ENCODE results near the gene SORBS1.

DNA sequence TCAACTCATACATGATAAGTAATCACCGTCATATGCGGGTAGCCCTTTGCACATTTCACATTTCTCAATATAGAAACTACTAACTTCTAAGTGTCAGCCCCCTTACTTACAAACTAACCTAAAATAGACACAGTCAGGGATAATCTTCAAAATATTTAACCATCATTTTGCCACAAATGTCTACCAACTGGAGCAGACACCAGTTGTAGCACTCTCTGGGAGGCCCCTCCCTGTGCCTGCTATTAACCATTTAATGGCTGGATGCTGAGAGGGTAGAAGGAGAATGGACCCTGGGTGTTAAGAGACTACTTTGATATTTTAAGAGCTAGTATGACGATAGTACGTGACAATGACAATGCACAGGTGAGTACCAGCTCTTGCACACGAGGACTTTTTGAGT is 116.4 kb downstream of the SORBS1 start:
- TF ChIP-seq, protein P1, sequence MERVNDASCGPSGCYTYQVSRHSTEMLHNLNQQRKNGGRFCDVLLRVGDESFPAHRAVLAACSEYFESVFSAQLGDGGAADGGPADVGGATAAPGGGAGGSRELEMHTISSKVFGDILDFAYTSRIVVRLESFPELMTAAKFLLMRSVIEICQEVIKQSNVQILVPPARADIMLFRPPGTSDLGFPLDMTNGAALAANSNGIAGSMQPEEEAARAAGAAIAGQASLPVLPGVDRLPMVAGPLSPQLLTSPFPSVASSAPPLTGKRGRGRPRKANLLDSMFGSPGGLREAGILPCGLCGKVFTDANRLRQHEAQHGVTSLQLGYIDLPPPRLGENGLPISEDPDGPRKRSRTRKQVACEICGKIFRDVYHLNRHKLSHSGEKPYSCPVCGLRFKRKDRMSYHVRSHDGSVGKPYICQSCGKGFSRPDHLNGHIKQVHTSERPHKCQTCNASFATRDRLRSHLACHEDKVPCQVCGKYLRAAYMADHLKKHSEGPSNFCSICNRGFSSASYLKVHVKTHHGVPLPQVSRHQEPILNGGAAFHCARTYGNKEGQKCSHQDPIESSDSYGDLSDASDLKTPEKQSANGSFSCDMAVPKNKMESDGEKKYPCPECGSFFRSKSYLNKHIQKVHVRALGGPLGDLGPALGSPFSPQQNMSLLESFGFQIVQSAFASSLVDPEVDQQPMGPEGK (CRISPR knock-in tag; IDR thresholded peaks at IDR 0.05; ENCODE audit: borderline replicate concordance), result no peak
- TF ChIP-seq, protein P2, sequence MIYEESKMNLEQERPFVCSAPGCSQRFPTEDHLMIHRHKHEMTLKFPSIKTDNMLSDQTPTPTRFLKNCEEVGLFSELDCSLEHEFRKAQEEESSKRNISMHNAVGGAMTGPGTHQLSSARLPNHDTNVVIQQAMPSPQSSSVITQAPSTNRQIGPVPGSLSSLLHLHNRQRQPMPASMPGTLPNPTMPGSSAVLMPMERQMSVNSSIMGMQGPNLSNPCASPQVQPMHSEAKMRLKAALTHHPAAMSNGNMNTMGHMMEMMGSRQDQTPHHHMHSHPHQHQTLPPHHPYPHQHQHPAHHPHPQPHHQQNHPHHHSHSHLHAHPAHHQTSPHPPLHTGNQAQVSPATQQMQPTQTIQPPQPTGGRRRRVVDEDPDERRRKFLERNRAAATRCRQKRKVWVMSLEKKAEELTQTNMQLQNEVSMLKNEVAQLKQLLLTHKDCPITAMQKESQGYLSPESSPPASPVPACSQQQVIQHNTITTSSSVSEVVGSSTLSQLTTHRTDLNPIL (CRISPR knock-in tag; IDR thresholded peaks at IDR 0.05; ENCODE audit: low read depth), result no peak
- TF ChIP-seq ZFP30 (CRISPR knock-in tag; IDR thresholded peaks at IDR 0.05), result no peak

Measured in SK-N-SH treated with all-trans-retinoic acid at 6 μM for 48 hours (cell line).